Skin of body (tissue), 2 donors: ENCODE measurements around the gene GIGYF1. TPM values are rescaled to one million over a fixed set of nuclear protein-coding genes. Genes with fewer than 3 reads are reported as not detected.
A peak's percentile ranks its signal among the peaks of the same experiment; 100 is the strongest.

Source experiments
- DNase-seq: peaks from one replicate; lab custom pipeline; 2025; lab: John Stamatoyannopoulos, UW
- total RNA-seq: library from RNA; depleted of rRNA; stranded (reverse); fragments of >200 nt; gene quantifications from one replicate; pipeline ENCODE4 v1.2.3, GENCODE V29; 2014

GIGYF1 gene
- total RNA-seq, 1 donor from 2014 or later: 17.9 TPM

GRCh38 chr7:100685631-100686145 is 8.4 kb downstream of the GIGYF1 start:
- DNase-seq: no peak

GRCh38 chr7:100685049-100685605 is 8.9 kb downstream of the GIGYF1 start:
- no peak for DNase-seq

- no peak for DNase-seq
These were observed 9.5 kb downstream of the GIGYF1 start for GRCh38 chr7:100684534-100685042.

- no peak for DNase-seq
These were observed 10.2 kb downstream of the GIGYF1 start for GRCh38 chr7:100683659-100684533.

GRCh38 chr7:100682991-100683658 is 10.9 kb downstream of the GIGYF1 start:
- no peak for DNase-seq

- no peak for DNase-seq
These were observed 11.8 kb downstream of the GIGYF1 start for GRCh38 chr7:100682228-100682741.

GRCh38 chr7:100681491-100682227 is 12.4 kb downstream of the GIGYF1 start:
- DNase-seq: no peak

GRCh38 chr7:100680576-100681271 is 13.3 kb downstream of the GIGYF1 start:
- no peak for DNase-seq

GRCh38 chr7:100679927-100680575 is 14.0 kb downstream of the GIGYF1 start:
- peak; percentile 11 for DNase-seq

- no peak for DNase-seq
These were observed 14.7 kb downstream of the GIGYF1 start for GRCh38 chr7:100679129-100679926.

GRCh38 chr7:100678291-100678984 is 15.6 kb downstream of the GIGYF1 start:
- no peak for DNase-seq

GRCh38 chr7:100677308-100678267 is 16.5 kb downstream of the GIGYF1 start:
- no peak for DNase-seq

- DNase-seq: no peak
These were observed 17.3 kb downstream of the GIGYF1 start for GRCh38 chr7:100676501-100677306.

- DNase-seq: peak; percentile 48
These were observed 18.3 kb downstream of the GIGYF1 start for GRCh38 chr7:100675581-100676350.

GRCh38 chr7:100675105-100675451 is 19.0 kb downstream of the GIGYF1 start:
- DNase-seq: no peak
